DND-41 (cell line): ENCODE data around the gene IL17RB.

Source experiments
- ATAC-seq: fragments of 200-7000 bp; cut with Tn5 transposase; 3 replicates; pipeline ENCODE4 v1.9.1; 2021; ENCODE audit warnings: low read depth; ENCODE audit not compliant: insufficient read depth
- DNase-seq: peaks from one replicate; pipeline ENCODE4 v3.0.0-alpha.2; 2020
- H2AFZ ChIP-seq: 2 replicates; pipeline ENCODE4 v1.6.0; 2012; ENCODE audit warnings: low read depth, low read length
- H3K27ac ChIP-seq: 2 replicates; pipeline ENCODE4 v1.5.1; 2012; ENCODE audit warnings: low read length, inconsistent platforms
- H3K27me3 ChIP-seq: fragments of 200-600 bp; sonication (generic); 2 replicates; pipeline ENCODE4 v1.6.0; 2012; ENCODE audit warnings: low read length, mild to moderate bottlenecking, inconsistent platforms; ENCODE audit not compliant: insufficient read depth, poor library complexity
- H3K36me3 ChIP-seq: 2 replicates; pipeline ENCODE4 v1.5.1; 2012; ENCODE audit warnings: low read length, inconsistent platforms; ENCODE audit not compliant: insufficient read depth
- H3K4me1 ChIP-seq: 2 replicates; pipeline ENCODE4 v1.5.1; 2012; ENCODE audit warnings: mild to moderate bottlenecking, low read length; ENCODE audit not compliant: insufficient read depth
- H3K4me2 ChIP-seq: 2 replicates; pipeline ENCODE4 v1.6.0; 2012; ENCODE audit warnings: mild to moderate bottlenecking, moderate library complexity, low read length, inconsistent platforms; ENCODE audit not compliant: insufficient read depth
- H3K4me3 ChIP-seq, 2 experiments: fragments of 200-600 bp in 1 of 2; shearing (Covaris generic) in 1 of 2; 2 replicates each; pipeline ENCODE4 v1.5.1; 2012 to 2016; ENCODE audit warnings: inconsistent platforms in 2 of 2, low read length in 2 of 2, mild to moderate bottlenecking in 2 of 2, low read depth in 1 of 2, moderate library complexity in 1 of 2
- H3K79me2 ChIP-seq: 2 replicates; pipeline ENCODE4 v1.6.0; 2012; ENCODE audit warnings: low read length, inconsistent platforms; ENCODE audit not compliant: insufficient read depth
- H3K9ac ChIP-seq: 2 replicates; pipeline ENCODE4 v1.6.0; 2012; ENCODE audit warnings: low read depth, mild to moderate bottlenecking, inconsistent platforms, low read length, moderate library complexity
- H3K9me3 ChIP-seq: 2 replicates; pipeline ENCODE4 v1.5.1; 2012; ENCODE audit warnings: low read length, moderate library complexity, mild to moderate bottlenecking, inconsistent platforms; ENCODE audit not compliant: insufficient read depth, severe bottlenecking
- H4K20me1 ChIP-seq: 2 replicates; pipeline ENCODE4 v1.6.0; 2012; ENCODE audit warnings: low read length; ENCODE audit not compliant: insufficient read depth
- CTCF ChIP-seq: IDR thresholded peaks from 2 replicates; pipeline ENCODE4 v1.5.1; 2012; ENCODE audit warnings: borderline replicate concordance, low read length, moderate library complexity, mild to moderate bottlenecking; ENCODE audit not compliant: poor library complexity, severe bottlenecking; ENCODE audit errors: extremely low read depth
- EZH2 ChIP-seq: IDR thresholded peaks from 3 replicates; pipeline ENCODE4 v1.6.1; 2012; ENCODE audit warnings: borderline replicate concordance, low read depth, mild to moderate bottlenecking, moderate library complexity, low read length, inconsistent platforms; ENCODE audit not compliant: severe bottlenecking

Gene IL17RB

GRCh38 chr3:53817809-53818208 lies 28.6 kb upstream of the IL17RB start:
- Histone ChIP-seq H3K36me3 (no peaks in the 10 kb centered on the region), H3K27ac (no peak overlapping the region), H4K20me1 (peaks cover 11% of the 10 kb centered on the region), H3K4me1 (peaks cover 19% of the 10 kb centered on the region), H2AFZ (no peak overlapping the region), H3K79me2 (no peaks in the 10 kb centered on the region), H3K9me3 (no peaks in the 10 kb centered on the region), H3K27me3 (peaks cover 15% of the 10 kb centered on the region), H3K9ac (no peak overlapping the region), H3K4me2 (peak overlapping the region; percentile 45), H3K4me3 (no peak overlapping the region)
- no peak for TF ChIP-seq EZH2
- no peak for TF ChIP-seq CTCF
- peak; percentile 71 for DNase-seq
- peak; percentile 87 for ATAC-seq

GRCh38 chr3:53818221-53819162 lies 27.9 kb upstream of the IL17RB start:
- no peak overlapping the region for H3K27ac ChIP-seq
- ATAC-seq (peak; percentile 66), DNase-seq (no peak)
- H3K4me1 ChIP-seq: peaks cover 19% of the 10 kb centered on the region
- H3K36me3 ChIP-seq: no peaks in the 10 kb centered on the region
- no peak overlapping the region for H3K4me3 ChIP-seq
- H3K27me3 ChIP-seq: peaks cover 15% of the 10 kb centered on the region
- no peaks in the 10 kb centered on the region for H3K9me3 ChIP-seq
- no peak overlapping the region for H3K9ac ChIP-seq
- TF ChIP-seq CTCF (no peak), EZH2 (no peak)
- H2AFZ ChIP-seq: no peak overlapping the region
- no peaks in the 10 kb centered on the region for H3K79me2 ChIP-seq
- H4K20me1 ChIP-seq: peaks cover 11% of the 10 kb centered on the region
- H3K4me2 ChIP-seq: peak overlapping the region; percentile 45

- TF ChIP-seq EZH2: no peak
- TF ChIP-seq CTCF: no peak
- Histone ChIP-seq H3K27ac (no peak overlapping the region), H3K9ac (no peak overlapping the region), H2AFZ (no peak overlapping the region), H3K4me2 (no peak overlapping the region), H3K4me1 (peaks cover 19% of the 10 kb centered on the region), H4K20me1 (peaks cover 11% of the 10 kb centered on the region), H3K79me2 (no peaks in the 10 kb centered on the region), H3K36me3 (no peaks in the 10 kb centered on the region), H3K27me3 (peaks cover 15% of the 10 kb centered on the region), H3K9me3 (no peaks in the 10 kb centered on the region), H3K4me3 (no peak overlapping the region)
- no peak for DNase-seq
- ATAC-seq: no peak
Measured at GRCh38 chr3:53819163-53819868, 27.1 kb upstream of the IL17RB start.
